Measurements from ENCODE around the gene USP10. TPM values are rescaled to one million over a fixed set of nuclear protein-coding genes. Genes with fewer than 3 reads are reported as not detected.
"Not testable (repeated sequence)": the region's sequence is repeated elsewhere in the genome, so short reads cannot be mapped to it uniquely, and the experiment has no call there.

The USP10 gene
- total and polyA plus RNA-seq, 5 experiments from 2014 or later, result 61.3 to 89.8 (median 80.7) TPM

DNA sequence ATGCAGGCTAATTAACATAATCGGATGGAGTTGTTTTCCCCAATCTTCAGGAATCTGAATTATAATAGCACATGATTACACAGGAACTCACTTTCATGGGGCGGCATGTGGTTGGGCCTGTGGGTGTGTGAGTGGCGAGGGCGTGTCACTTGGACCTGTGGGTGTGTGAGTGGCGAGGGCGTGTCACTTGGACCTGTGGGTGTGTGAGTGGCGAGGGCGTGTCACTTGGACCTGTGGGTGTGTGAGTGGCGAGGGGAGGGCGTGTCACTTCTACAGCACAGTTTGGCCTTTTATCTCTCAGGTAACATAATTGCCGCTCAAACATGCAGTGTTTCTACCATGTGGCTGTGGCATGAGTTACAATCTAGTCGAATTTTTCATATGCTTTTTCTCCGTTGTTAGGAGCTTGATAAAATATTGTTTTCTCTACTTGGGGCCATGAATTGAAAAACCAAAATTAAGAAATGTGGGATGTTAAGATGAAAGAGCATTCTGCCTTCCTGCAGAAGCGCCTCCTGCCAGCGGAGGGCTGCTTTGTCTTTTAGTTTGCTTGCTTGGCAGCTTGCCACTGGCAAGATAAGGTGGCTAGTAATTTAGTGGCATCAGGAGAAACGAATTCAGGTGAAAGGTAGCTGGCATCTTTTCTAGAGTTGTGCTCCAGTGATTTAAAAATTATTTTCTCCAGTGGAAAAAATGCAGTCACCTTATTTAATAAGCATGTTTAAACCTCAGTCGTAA lies 36.2 kb downstream of the USP10 start:
- Mint-ChIP-seq H3K4me3 (peak overlapping the region in 6 of 10 donors; percentile 11 to 67 (median 36)), H3K27ac (peak overlapping the region in 9 of 10 donors; percentile 42 to 88 (median 72)), H3K36me3 (peaks cover 0 to 26% (median 0%) of the 10 kb centered on the region in 3 donors), H3K9me3 (no peaks in the 10 kb centered on the region), H3K27me3 (no peaks in the 10 kb centered on the region), H3K4me1 (peaks cover 22 to 51% (median 45%) of the 10 kb centered on the region in 4 donors)
- DNase-seq (peak in 9 of 10 donors; percentile 27 to 68 (median 47)), ATAC-seq (peak; percentile 74 to 79)
- POLR2A ChIA-PET, result interaction anchor here (0.6 to 1.7 kb wide), 3 partner anchors 12 to 119 kb away, joined by 3 to 4 read pairs (median 3); no protein-coding TSS in a partner anchor

GRCh38 chr16:84737192-84738011 lies 37.6 kb downstream of the USP10 start:
- peak overlapping the region in 2 of 10 donors; percentile 4 to 8 for H3K4me3 Mint-ChIP-seq
- POLR2A ChIA-PET, result interaction anchor here (1.1 to 2.1 kb wide), 4 partner anchors 22 to 233 kb away, joined by 3 to 4 read pairs (median 4); partner anchors contain the start of gene MEAK7
- peaks cover 0 to 32% (median 0%) of the 10 kb centered on the region in 3 donors for H3K36me3 Mint-ChIP-seq
- peak overlapping the region in 8 of 10 donors; percentile 28 to 67 (median 62) for H3K27ac Mint-ChIP-seq
- DNase-seq (no peak), ATAC-seq (no peak)
- H3K4me1 Mint-ChIP-seq, result peaks cover 26 to 53% (median 49%) of the 10 kb centered on the region in 4 donors
- H3K9me3 Mint-ChIP-seq, result no peaks in the 10 kb centered on the region
- no peaks in the 10 kb centered on the region for H3K27me3 Mint-ChIP-seq

DNA sequence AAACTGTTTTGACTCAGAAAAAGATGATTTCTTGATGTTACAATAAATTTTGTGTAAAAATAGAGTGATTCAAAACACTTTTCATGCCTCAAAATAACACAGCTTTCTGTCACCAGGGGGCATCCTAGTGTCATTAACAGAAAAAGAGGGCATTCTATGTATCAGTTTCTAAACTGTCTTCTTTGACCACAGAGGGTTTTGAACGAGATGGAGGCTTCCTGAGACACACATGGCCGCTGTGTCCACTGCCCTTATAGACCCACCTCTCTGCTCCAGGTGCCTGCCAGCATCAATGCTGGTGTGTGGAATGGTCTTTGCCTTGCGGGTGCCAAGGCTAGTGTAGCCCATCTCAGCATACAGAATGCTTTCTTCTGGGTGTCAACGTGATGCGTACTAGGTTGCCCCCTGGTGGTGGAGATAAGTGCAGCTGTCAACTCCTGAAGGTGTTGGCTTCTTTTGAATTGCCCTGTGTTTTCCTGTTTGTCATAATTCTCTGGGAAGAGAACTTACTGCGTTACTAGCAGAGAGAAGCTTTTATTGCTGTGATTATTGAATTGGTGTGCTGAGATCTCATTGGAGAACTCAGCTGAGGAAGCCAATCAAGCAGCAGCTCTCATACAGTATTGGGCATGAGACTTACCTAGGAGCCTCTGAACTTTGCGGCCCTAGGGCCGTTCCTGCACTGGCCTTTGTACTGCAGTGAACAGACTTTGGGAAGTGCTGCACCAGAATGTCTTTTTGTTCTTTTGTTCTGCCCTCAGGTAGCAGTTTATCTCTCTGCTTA lies 38.6 kb downstream of the USP10 start:
- DNase-seq (peak; percentile 45 to 85 (median 68)), ATAC-seq (peak; percentile 69 to 70)
- Mint-ChIP-seq H3K4me1 (peaks cover 28 to 61% (median 51%) of the 10 kb centered on the region in 4 donors), H3K36me3 (peaks cover 0 to 38% (median 0%) of the 10 kb centered on the region in 3 donors), H3K27ac (peak overlapping the region in 8 of 10 donors; percentile 5 to 81 (median 50)), H3K9me3 (no peaks in the 10 kb centered on the region), H3K27me3 (no peaks in the 10 kb centered on the region), H3K4me3 (peak overlapping the region in 4 of 10 donors; percentile 8 to 69 (median 36))
- POLR2A ChIA-PET, result interaction anchor here (0.6 to 2.1 kb wide), 6 partner anchors 9 to 260 kb away, joined by 3 to 4 read pairs (median 3); partner anchors contain the start of gene MEAK7

GRCh38 chr16:84739349-84740124 lies 39.7 kb downstream of the USP10 start:
- Mint-ChIP-seq H3K27me3 (no peaks in the 10 kb centered on the region), H3K36me3 (peaks cover 0 to 35% (median 1%) of the 10 kb centered on the region in 3 donors), H3K27ac (peak overlapping the region in 1 of 10 donors; percentile 13), H3K4me3 (no peak overlapping the region), H3K9me3 (no peaks in the 10 kb centered on the region), H3K4me1 (peaks cover 30 to 63% (median 51%) of the 10 kb centered on the region in 4 donors)
- POLR2A ChIA-PET, result interaction anchor here (0.7 kb wide), 1 partner anchor 20 kb away, joined by 3 read pairs; no protein-coding TSS in a partner anchor
- DNase-seq (no peak), ATAC-seq (no peak)

GRCh38 chr16:84740596-84741116 lies 40.9 kb downstream of the USP10 start:
- Mint-ChIP-seq H3K36me3 (peaks cover 0 to 39% (median 5%) of the 10 kb centered on the region in 3 donors), H3K4me3 (no peak overlapping the region), H3K4me1 (peaks cover 27 to 59% (median 49%) of the 10 kb centered on the region in 4 donors), H3K27ac (peak overlapping the region in 1 of 10 donors; percentile 8), H3K27me3 (no peaks in the 10 kb centered on the region), H3K9me3 (no peaks in the 10 kb centered on the region)
- DNase-seq (no peak), ATAC-seq (no peak)
- POLR2A ChIA-PET, result no interaction called here

- H3K9me3 Mint-ChIP-seq, result no peaks in the 10 kb centered on the region
- peak overlapping the region in 5 of 10 donors; percentile 32 to 82 (median 60) for H3K27ac Mint-ChIP-seq
- H3K36me3 Mint-ChIP-seq, result peaks cover 0 to 46% (median 8%) of the 10 kb centered on the region in 3 donors
- ATAC-seq (no peak), DNase-seq (no peak)
- no peak overlapping the region for H3K4me3 Mint-ChIP-seq
- H3K4me1 Mint-ChIP-seq, result peaks cover 23 to 52% (median 42%) of the 10 kb centered on the region in 4 donors
- POLR2A ChIA-PET, result no interaction called here
- no peaks in the 10 kb centered on the region for H3K27me3 Mint-ChIP-seq
Observed at GRCh38 chr16:84741340-84741830, 41.6 kb downstream of the USP10 start.

GRCh38 chr16:84742641-84743092 lies 42.9 kb downstream of the USP10 start:
- H3K4me3 Mint-ChIP-seq, result no peak overlapping the region
- POLR2A ChIA-PET, result interaction anchor here (0.5 to 1.0 kb wide), 2 partner anchors 49 to 71 kb away, joined by 3 read pairs; no protein-coding TSS in a partner anchor
- no peaks in the 10 kb centered on the region for H3K9me3 Mint-ChIP-seq
- peak overlapping the region in 1 of 10 donors; percentile 55 for H3K27ac Mint-ChIP-seq
- ATAC-seq (no peak), DNase-seq (no peak)
- peaks cover 0 to 53% (median 8%) of the 10 kb centered on the region in 3 donors for H3K36me3 Mint-ChIP-seq
- no peaks in the 10 kb centered on the region for H3K27me3 Mint-ChIP-seq
- peaks cover 23 to 43% (median 31%) of the 10 kb centered on the region in 4 donors for H3K4me1 Mint-ChIP-seq

DNA sequence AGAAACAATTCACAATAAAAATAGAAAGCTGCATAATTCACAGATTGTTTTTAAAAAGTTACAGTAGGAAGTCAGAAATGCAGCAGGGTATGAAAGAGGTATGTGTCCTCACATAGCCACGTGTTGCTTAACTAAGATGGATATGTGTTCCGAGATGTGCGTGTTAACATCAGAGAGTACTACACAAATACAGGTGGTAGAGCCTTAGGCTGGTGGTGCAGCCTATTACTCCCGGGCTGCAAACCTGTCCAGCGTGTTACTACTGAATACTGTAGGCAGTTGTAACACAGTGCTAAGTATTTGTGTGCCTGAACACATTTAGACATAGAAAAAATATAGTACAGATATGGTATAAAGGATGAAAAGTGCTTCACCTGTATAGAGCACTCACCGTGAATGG lies 46.4 kb downstream of the USP10 start:
- H3K9me3 Mint-ChIP-seq, result no peaks in the 10 kb centered on the region
- H3K4me3 Mint-ChIP-seq, result no peak overlapping the region
- DNase-seq, result no peak
- H3K27ac Mint-ChIP-seq, result peak overlapping the region in 1 of 10 donors; percentile 11
- H3K36me3 Mint-ChIP-seq, result peaks cover 0 to 58% (median 8%) of the 10 kb centered on the region in 3 donors
- POLR2A ChIA-PET, result no interaction called here
- no peaks in the 10 kb centered on the region for H3K27me3 Mint-ChIP-seq
- peaks cover 19 to 40% (median 28%) of the 10 kb centered on the region in 4 donors for H3K4me1 Mint-ChIP-seq
- no peak for ATAC-seq

- Mint-ChIP-seq H3K9me3 (no peaks in the 10 kb centered on the region), H3K4me3 (no peak overlapping the region), H3K36me3 (peaks cover 0 to 54% (median 8%) of the 10 kb centered on the region in 3 donors), H3K27me3 (no peaks in the 10 kb centered on the region), H3K4me1 (peaks cover 17 to 40% (median 29%) of the 10 kb centered on the region in 4 donors), H3K27ac (no peak overlapping the region)
- POLR2A ChIA-PET, result no interaction called here
- ATAC-seq (no peak), DNase-seq (no peak)
Observed at GRCh38 chr16:84746875-84747274, 47.1 kb downstream of the USP10 start.

DNA sequence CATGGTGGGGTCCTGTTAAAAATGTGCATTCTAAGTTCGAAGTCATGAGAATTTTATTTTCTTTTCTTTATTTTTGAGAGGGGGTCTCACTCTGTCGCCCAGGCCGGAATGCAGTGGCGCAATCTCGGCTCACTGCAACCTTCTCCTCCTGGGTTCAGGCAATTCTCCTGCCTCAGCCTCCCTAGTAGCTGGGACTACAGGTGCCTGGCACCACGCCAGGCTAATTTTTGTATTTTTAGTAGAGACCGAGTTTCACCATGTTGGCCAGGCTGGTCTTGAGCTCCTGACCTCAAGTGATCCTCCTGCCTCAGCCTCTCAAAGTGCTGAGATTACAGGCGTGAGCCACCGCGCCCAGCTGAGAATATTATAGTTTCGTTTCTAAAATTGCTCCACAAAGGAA lies 48.4 kb downstream of the USP10 start:
- Mint-ChIP-seq H3K36me3 (peaks cover 0 to 45% (median 8%) of the 10 kb centered on the region in 3 donors), H3K4me1 (peaks cover 12 to 41% (median 25%) of the 10 kb centered on the region in 4 donors)
- H3K27ac Mint-ChIP-seq, H3K9me3 Mint-ChIP-seq, POLR2A ChIA-PET, H3K4me3 Mint-ChIP-seq, ATAC-seq, DNase-seq, H3K27me3 Mint-ChIP-seq: not testable (repeated sequence)

GRCh38 chr16:84749072-84749471 lies 49.3 kb downstream of the USP10 start:
- no peak for DNase-seq
- no peaks in the 10 kb centered on the region for H3K27me3 Mint-ChIP-seq
- peaks cover 0 to 40% (median 7%) of the 10 kb centered on the region in 3 donors for H3K36me3 Mint-ChIP-seq
- no peak overlapping the region for H3K4me3 Mint-ChIP-seq
- H3K27ac Mint-ChIP-seq, result no peak overlapping the region
- H3K9me3 Mint-ChIP-seq, result no peaks in the 10 kb centered on the region
- no peak for ATAC-seq
- POLR2A ChIA-PET, result no interaction called here
- peaks cover 14 to 47% (median 33%) of the 10 kb centered on the region in 4 donors for H3K4me1 Mint-ChIP-seq

Measured in naive thymus-derived CD8-positive, alpha-beta T cell (primary cell).